ENCODE results near the gene FMNL2.

FMNL2 gene

GRCh38 chr2:152443771-152444170, 108.8 kb downstream of the FMNL2 start:
- DNase-seq (ENCODE audit: low read depth) = no peak
- TF ChIP-seq, protein P1, sequence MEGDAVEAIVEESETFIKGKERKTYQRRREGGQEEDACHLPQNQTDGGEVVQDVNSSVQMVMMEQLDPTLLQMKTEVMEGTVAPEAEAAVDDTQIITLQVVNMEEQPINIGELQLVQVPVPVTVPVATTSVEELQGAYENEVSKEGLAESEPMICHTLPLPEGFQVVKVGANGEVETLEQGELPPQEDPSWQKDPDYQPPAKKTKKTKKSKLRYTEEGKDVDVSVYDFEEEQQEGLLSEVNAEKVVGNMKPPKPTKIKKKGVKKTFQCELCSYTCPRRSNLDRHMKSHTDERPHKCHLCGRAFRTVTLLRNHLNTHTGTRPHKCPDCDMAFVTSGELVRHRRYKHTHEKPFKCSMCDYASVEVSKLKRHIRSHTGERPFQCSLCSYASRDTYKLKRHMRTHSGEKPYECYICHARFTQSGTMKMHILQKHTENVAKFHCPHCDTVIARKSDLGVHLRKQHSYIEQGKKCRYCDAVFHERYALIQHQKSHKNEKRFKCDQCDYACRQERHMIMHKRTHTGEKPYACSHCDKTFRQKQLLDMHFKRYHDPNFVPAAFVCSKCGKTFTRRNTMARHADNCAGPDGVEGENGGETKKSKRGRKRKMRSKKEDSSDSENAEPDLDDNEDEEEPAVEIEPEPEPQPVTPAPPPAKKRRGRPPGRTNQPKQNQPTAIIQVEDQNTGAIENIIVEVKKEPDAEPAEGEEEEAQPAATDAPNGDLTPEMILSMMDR (IDR thresholded peaks at IDR 0.05; ENCODE audit: control insufficient read depth, extremely low read depth, insufficient read depth) = no peak
- H3K4me3 ChIP-seq (ENCODE audit: low read depth, low read length) = no peak overlapping the region

DNA sequence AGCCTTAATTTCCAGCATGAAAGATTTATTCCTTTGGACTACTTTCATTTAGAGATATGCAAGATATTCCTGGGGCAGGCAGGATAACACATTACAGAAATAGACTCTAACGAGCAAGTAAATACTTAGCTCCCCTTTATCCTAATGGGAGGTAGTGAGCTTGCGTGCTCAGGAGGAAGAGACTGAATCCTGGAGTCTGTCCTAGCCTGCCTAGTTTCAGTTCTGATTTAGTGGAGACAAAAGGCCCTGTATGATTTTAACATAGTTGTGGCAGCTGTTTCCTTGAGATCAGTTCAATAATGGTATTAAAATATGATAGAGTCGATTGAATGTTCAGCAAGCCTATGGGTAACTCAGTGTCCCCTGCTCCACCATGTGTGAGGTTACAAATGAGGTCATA, 109.5 kb downstream of the FMNL2 start:
- H3K4me3 ChIP-seq (ENCODE audit: low read depth, low read length) = no peak overlapping the region
- TF ChIP-seq, protein P1 (IDR thresholded peaks at IDR 0.05; ENCODE audit: control insufficient read depth, extremely low read depth, insufficient read depth) = no peak
- DNase-seq (ENCODE audit: low read depth) = no peak

GRCh38 chr2:152445375-152445774, 110.4 kb downstream of the FMNL2 start:
- no peak for DNase-seq (ENCODE audit: low read depth)
- TF ChIP-seq, protein P1 (IDR thresholded peaks at IDR 0.05; ENCODE audit: control insufficient read depth, extremely low read depth, insufficient read depth) = no peak
- no peak overlapping the region for H3K4me3 ChIP-seq (ENCODE audit: low read depth, low read length)

- DNase-seq (ENCODE audit: low read depth) = no peak
- TF ChIP-seq, protein P1 (IDR thresholded peaks at IDR 0.05; ENCODE audit: control insufficient read depth, extremely low read depth, insufficient read depth) = no peak
- no peak overlapping the region for H3K4me3 ChIP-seq (ENCODE audit: low read depth, low read length)
Measured at GRCh38 chr2:152445791-152446201, 110.8 kb downstream of the FMNL2 start.

DNA sequence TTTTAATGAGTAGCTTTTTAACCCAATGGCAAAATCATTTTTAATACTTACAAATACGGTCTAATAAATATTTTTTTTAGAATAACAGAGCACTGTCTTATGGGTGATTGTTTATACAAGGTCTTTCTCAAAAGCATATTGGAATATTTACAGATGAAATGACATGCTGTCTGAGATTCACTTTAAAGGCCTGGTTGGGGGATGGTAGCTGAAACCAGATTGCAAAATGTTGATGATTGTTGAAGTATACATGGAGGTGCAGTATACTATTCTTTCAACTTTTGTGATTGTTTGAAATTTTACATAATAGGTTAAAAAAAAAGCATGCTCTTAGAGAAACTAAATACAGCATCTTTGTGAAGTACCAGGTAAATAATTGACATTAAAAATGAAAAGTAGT, 111.2 kb downstream of the FMNL2 start:
- TF ChIP-seq, protein P1 (IDR thresholded peaks at IDR 0.05; ENCODE audit: control insufficient read depth, extremely low read depth, insufficient read depth) = no peak
- no peak for DNase-seq (ENCODE audit: low read depth)
- H3K4me3 ChIP-seq (ENCODE audit: low read depth, low read length) = no peak overlapping the region

GRCh38 chr2:152447897-152448296, 112.9 kb downstream of the FMNL2 start:
- TF ChIP-seq, protein P1 (IDR thresholded peaks at IDR 0.05; ENCODE audit: control insufficient read depth, extremely low read depth, insufficient read depth) = no peak
- no peak for DNase-seq (ENCODE audit: low read depth)
- H3K4me3 ChIP-seq (ENCODE audit: low read depth, low read length) = no peak overlapping the region

- DNase-seq (ENCODE audit: low read depth) = no peak
- TF ChIP-seq, protein P1 (IDR thresholded peaks at IDR 0.05; ENCODE audit: control insufficient read depth, extremely low read depth, insufficient read depth) = no peak
- no peak overlapping the region for H3K4me3 ChIP-seq (ENCODE audit: low read depth, low read length)
Measured at GRCh38 chr2:152448606-152449005, 113.6 kb downstream of the FMNL2 start.

Measured in LNCaP clone FGC (cell line).